CD4-positive, alpha-beta T cell treated with Interleukin-21 for 1 hour (primary cell): ENCODE results near the gene CRTC2.
A peak's percentile ranks its signal among the peaks of the same experiment; 100 is the strongest.
"Not testable (repeated sequence)": the region's sequence is repeated elsewhere in the genome, so short reads cannot be mapped to it uniquely, and the experiment has no call there.

ENCODE experiments used
- DNase-seq: peaks from one replicate; pipeline ENCODE4 v3.0.0-alpha.2; 2020

CRTC2 gene

DNA sequence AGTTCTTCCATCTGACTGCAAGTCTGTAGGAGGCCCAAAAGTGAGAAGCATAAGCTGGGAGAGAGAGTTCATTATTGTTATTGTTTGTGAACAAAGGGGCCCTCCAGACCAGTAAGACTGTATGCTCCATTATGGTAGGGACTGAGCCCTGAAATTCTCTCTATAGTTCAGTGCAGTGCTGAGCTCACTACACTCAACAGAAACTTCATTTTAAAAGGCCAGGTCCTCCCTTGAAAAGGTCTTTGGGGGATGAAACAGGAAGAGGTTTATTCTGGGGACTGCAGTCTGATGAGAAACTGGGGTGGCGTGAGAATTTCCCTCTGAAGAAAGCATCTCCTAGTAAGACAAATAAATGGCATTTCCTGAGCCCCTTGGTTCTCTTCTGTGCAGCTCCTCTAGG is 30.2 kb downstream of the CRTC2 start:
- no peak for DNase-seq

DNA sequence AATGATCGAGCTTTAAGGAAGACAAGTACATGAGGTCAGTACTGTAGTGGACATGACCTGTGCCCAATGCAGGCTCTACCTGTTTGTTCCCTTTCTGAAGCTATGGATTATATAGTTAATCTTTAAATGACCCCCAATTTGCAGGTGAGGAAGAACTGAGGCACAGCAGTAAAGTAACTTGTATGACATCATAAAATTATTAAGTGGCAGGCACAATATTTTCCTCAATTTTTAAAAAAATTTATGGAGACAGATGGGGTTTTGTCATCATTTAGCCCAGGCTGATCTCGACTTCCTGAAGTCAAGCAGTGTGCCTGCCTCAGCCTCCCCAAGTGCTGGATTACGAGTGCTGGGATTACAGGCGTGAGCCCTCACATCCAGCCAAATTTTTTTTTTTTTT is 32.0 kb downstream of the CRTC2 start:
- DNase-seq, result no peak

DNA sequence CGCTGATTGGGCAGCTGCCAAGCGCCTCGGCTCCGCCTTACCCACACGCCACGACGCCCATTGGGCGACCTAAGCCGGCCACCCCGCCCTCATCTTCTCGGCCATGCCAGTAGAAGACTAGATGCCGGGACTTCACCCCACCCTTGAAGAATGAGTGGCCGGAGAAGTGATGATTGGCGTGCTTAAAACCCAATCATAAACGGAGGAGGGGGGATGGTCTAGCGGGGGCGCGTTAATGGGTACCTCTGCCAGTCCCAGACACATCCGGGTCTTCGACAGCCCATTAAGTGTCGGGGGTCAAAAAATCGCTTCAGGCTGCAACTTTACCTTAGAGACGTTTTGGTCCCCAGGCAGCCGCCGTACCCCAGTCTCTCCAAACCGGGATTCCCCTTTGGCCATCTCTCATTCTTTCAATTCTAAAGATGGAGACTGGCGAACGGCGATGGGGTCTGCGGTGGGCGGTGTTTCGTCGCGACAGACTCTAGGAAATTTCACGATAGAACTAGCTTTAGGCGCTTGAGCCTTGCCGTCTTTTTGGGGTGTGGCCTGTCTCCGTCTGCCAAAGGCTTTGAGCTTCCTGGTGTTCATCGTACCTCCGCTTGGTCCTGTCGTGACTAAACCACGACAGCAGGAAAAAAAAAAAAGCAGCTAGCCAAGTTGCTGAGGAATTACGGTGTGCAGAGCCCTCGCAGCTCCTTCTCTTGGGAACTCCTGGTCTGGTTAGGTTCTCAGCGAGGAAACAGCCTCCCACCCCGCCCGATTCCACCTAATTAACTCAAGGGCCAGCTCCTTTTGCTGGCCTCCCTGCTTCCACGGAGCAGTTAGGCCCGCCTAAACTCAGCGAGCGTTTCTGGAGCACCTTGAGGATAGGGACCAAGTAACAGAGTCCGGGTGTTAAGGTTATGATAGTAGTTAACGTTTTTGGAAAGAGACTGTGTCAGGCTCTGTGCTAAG is 35.2 kb downstream of the CRTC2 start, which contains the start of gene GATAD2B:
TSS of gene GATAD2B (minus strand) at position 1 of the 954 bp plus-strand sequence. CDS start 94,625 bp downstream, outside the sequence.
- peak; percentile 100 for DNase-seq

DNA sequence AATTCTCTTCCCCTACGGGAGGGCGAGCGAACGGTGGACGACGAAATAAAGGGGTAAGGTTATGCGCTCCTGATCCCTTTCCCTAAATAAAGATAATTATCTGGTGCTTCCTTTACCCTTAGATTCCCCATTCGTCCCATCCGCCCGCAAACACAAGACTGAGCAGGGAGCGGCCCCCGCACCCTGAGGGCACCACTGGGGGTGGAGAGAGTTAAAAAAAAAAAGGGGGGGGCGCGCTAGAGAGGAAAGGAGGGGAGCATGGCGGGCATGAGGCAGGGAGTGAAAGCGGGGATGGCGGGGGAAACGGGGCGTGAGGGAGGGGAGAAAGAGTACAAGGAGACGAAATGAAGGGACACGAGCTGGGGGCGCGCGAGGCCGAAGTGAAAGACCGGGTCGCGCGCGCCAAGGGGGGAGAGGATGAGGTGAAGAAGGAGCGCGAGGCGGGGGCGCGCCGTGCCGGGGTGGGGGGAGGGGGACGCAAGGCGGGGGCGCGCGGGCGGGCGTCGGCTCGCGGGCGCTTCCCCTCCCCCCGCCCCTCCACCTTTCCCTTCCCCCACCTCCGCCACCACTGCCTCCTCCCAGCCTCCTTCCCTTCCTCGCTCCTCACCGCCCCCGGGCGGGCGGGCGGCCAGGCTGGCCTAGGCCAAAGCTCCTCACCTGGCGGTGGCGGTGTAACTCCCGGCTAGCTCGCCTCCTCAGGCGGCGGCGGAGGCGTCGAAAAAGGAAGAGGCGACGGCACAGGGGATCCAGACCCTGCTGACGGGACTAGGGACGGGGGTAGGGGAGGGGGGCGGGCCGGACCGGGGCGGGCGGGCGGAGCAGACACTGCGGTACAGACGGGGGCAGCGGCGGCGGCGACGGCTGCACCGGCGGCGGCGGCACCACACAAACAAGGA is 36.1 kb downstream of the CRTC2 start:
- DNase-seq, result no peak

DNA sequence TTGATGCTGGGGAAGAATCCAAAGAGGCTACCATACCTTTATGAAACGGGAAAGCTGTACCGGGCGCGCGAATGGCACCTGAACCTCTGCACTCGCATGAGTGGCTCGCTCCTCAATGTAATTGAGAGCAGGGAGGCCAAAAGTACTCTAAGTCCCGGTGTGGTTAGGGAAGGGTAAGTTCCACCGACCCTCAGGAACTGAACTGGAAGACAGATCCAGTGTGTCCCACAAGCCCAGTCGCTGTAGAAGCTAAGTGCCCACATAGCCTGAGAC is 36.7 kb downstream of the CRTC2 start:
- DNase-seq, result peak; percentile 6

DNA sequence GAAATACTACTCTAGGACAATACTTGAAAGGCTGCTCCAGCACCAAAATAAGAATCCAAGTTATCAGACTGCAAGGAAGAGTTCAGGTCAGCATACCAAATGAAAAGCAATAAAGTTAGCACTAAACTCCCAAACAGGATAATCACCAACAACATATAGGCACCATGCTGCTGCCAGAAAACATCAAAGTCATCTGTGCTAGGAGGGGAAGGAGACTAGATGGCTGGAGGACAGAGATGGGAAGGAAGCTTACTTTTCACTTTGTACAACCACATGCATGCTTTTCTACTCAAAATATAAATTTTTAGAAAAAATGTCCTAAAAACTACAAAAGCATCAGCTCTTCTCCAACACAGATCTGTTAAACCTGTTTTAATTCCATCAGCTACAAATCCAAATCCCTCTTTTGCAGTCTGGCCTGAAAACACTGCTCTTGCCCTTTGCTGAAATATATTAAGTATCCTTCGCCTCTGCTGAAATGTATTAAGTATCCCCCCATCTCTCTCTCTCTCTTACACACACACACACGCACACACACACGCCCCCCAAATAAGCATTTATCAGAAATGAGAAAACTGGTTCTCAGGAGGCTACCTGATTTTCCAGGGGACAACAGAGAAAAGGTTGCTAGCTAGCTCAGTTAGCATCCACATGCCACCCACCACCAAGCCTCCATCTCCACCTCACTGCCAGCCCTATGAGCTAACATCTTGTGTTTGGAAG is 37.2 kb downstream of the CRTC2 start:
- DNase-seq, result no peak

DNA sequence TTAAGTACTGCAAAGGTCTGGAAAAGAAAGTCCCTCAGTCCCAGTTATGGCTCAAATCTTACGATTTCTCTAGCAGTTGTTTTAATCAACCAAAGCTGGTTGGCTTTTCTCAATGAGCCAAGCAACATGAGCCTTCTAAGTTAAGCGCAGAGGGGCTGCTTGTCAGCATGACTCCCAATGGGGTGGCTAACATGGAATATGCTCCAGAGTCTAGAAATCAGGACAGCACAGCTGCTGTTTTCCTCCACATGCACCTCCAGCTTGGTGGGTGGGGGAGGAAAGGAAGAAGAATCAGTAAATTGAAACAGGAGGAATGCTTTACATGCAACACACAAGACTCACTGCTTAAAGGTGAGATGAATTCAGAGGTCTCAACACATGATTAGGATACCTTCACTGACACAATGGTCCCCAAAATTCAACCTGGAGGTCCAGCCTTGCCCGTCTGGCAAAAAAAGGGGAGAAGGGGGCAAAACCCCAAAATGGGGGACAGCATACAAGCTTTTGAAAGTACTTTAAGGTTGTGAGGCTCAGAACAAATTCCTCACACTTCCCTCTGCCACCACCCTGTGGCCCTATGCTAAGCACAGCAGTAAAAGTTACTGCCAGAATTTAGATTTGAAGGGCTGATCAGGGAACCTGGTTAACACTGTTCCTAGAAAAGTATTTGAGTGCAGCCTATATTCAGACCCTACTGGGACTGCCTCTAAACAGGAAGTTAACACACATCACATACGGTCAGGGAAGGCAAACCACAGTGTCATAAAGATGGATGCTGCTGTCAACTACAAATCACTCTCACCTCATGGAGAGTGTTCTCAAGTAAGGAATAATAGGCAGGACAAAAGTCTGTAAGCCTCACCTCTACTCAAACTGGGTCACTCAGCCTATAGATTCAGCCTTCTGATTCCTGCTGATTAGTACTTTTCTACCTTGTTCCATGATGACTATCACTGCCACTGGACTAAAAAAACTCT is 38.2 kb downstream of the CRTC2 start:
- peak; percentile 58 for DNase-seq

DNA sequence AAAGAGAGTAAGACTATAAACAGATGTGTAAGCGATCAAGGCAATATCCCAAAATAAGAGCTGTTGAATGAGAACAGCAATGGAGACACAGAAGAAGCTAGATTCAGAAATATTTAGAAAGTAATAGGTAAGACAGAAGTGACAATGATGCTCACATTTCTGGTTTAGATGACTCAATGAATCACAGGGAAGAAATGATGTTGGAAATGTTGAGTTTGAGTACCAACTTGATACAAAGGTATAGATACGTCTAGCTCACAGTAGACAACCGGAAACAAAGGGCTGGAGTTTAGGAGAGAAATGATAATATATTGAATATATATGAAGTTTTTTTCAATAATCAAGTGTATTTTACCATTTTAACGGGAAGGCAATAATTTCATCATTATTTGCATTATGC is 42.1 kb downstream of the CRTC2 start:
- no peak for DNase-seq

DNA sequence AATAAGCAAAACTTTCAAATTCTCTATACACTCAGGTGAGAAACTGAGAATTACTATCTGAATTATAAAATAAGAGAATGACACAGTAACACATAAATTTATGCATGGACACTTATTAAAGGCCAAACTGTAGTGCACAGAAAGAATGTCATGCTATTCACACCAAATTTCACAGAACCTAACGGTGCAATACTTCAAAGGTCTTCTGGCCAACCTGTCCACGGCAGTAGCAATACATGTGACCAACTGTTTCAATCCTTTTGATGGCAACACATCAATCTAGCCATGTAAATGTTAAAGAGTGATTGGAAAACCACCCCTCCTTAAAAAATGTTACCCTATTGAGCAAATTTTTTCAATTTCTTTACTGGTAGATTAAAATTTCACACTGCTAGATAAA is 46.1 kb downstream of the CRTC2 start:
- DNase-seq, result no peak

DNA sequence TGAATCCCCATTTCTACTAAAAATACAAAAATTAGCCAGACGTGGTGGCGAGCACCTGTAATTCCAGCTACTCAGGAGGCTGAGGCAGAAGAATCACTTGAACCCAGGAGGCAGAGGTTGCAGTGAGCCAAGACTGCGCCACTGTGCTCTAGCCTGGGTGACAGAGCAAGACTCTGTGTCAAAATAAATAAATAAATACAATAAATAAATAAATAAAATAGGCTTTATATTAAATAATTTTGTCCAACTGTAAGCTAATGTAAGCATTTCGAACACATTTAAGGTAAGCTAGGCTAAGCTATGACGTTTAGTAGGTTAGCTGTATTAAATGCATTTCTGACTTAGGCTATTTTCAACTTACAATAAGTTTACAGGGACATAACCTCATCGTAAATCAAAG is 47.9 kb downstream of the CRTC2 start:
- DNase-seq, result not testable (repeated sequence)

DNA sequence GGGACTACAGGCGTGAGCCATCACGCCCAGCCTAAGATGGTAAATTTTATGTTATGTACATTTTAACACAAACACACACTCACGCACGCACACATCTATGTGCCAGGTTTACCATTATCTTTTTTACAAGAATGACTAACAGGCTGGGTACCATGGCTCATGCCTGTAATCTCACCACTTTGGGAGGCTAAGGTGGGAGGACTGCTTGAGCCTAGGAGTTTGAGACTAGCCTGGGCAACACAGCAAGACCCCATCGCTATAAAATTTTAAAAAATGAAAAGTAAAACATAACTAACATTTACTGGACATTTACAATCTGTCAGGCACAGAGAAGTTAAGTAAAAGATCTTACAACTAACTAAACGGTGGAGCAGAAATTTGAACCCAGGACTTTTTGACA is 50.3 kb downstream of the CRTC2 start:
- DNase-seq, result no peak

DNA sequence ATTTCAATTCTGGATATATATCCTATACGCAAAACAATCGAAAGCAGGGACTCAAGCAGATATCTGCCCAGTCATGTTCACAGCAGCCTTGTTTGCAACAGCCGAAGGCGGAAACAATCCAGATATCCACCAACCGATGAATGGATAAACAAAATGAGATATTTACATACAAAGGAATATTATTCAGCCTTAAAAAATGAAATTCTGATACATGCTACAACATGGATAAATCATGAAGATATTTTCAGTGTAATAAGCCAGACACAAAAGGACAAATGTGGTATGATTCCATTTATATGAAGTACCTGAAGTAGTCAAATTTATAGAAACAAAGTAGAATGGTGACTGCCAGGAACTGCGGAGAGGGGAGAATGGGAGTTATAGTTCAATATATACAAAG is 51.3 kb downstream of the CRTC2 start:
- no peak for DNase-seq

DNA sequence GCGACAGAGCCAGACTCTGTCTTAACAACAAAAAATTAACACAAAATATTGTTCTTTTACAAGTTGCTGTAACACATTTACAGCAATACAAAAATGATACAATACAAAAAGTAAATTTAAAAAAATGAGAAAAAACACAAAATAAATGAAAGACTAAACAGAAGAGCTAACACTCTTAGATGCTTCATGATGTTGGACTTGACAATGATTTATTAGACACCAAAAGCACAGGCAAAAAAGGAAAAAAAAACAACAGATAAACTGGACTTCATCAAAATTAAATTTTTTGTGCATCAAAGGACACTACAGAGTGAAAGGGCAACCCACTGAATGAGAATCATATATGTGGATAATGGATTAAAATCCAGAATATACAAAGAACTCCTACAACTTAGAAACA is 52.0 kb downstream of the CRTC2 start:
- no peak for DNase-seq

DNA sequence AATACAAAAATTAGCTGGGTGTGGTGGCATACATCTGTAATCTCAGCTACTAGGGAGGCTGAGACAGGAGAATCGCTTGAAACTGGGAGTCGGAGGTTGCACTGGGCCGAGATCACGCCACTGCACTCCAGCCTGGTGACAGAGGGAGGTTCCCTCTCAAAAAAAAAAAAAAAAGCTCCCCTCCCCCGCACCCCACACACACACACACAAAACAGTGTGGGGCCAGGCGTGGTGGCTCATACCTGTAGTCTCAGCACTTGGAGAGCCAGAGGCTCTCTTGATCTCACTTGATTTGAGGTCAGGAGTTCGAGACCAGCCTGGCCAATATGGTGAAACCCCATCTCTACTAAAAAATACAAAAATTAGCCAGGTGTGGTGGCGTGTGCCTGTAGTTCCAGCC is 52.5 kb downstream of the CRTC2 start:
- not testable (repeated sequence) for DNase-seq

DNA sequence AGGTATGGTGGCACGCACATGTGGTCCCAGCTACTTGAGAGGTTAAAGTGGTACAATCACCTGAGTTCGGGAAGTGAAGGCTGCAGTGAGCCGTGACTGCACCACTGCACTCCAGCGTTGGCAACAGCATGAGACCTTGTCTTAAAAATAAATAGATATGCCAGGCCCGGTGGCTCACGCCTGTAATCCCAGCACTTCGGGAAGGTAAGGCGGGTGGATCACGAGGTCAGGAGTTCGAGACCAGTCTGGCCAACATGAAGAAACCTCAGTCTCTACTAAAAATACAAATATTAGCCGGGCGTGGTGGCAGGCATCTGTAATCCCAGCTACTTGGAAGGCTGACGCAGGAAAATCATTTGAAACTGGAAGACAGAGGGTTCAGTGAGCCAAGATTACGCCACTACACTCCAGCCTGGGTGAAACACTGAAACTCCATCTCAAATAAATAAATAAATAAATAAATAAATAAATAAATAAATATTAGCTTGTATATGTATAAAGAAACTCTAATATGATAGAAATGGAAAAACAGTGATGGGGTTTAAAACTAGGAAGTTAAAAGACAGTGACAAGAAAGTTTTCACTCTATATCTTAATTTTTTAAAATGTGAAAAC is 54.5 kb downstream of the CRTC2 start:
- no peak for DNase-seq

DNA sequence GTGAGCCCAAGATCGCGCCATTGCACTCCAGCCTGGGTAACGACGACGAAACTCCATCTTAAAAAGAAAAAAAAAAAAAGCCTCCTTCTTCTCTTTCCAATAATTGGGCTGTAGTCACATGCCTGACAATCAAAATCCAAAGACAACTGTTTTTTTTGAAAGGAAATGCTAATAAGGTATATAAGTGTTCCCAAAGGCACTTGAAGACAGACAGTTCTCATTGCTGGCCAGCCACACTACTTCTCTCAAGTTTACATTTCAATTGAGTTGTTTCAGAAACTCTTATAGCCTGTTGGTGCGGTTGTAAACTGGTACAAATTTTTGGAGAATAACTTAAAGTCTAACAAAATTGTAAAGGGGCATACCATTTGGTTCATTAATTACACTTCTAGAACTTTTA is 58.9 kb downstream of the CRTC2 start:
- no peak for DNase-seq
